Activated T-helper 17 cell treated with anti-CD3 and anti-CD28 coated beads, Interleukin-2, amount 50 U/mL, for 72 hours (primary cell): ENCODE measurements around the gene ZNF438. TPM values are rescaled to one million over a fixed set of nuclear protein-coding genes. Genes with fewer than 3 reads are reported as not detected.
"Not testable (repeated sequence)": the region's sequence is repeated elsewhere in the genome, so short reads cannot be mapped to it uniquely, and the experiment has no call there.

Experiments
- ATAC-seq: fragments of 150-1000 bp; cut with Tn5 transposase; replicated peaks from 2 replicates; pipeline ENCODE4 v1.10.0; 2021; ENCODE audit warnings: mild to moderate bottlenecking, moderate library complexity
- H3K27ac Mint-ChIP-seq: one replicate; pipeline ENCODE4 v1.8.0; 2022; ENCODE audit warnings: mixed read lengths
- H3K27me3 Mint-ChIP-seq: one replicate; pipeline ENCODE4 v1.8.0; 2022; ENCODE audit warnings: mixed read lengths
- H3K36me3 Mint-ChIP-seq: one replicate; pipeline ENCODE4 v1.8.0; 2022; ENCODE audit warnings: low read depth, mild to moderate bottlenecking, mixed read lengths
- H3K4me1 Mint-ChIP-seq: one replicate; pipeline ENCODE4 v1.8.0; 2022; ENCODE audit warnings: mixed read lengths
- H3K4me3 Mint-ChIP-seq: one replicate; pipeline ENCODE4 v1.8.0; 2022; ENCODE audit warnings: mild to moderate bottlenecking, mixed read lengths
- H3K9me3 Mint-ChIP-seq: one replicate; pipeline ENCODE4 v1.8.0; 2022; ENCODE audit warnings: mixed read lengths
- total RNA-seq, 2 donors: library from RNA; stranded (reverse); gene quantifications; one replicate each; pipeline ENCODE4 v1.2.3, GENCODE V29; 2022

The ZNF438 gene
- total RNA-seq, 2 donors from 2014 or later = 5.1 to 6.2 TPM

GRCh38 chr10:31062856-31063255, 31.2 kb upstream of the ZNF438 start:
- Mint-ChIP-seq H3K4me1 (no peaks in the 10 kb centered on the region), H3K9me3 (no peaks in the 10 kb centered on the region), H3K4me3 (no peak overlapping the region), H3K36me3 (no peaks in the 10 kb centered on the region), H3K27me3 (peaks cover 26% of the 10 kb centered on the region), H3K27ac (no peak overlapping the region)
- ATAC-seq = no peak

- Mint-ChIP-seq H3K27ac (no peak overlapping the region), H3K9me3 (no peaks in the 10 kb centered on the region), H3K4me3 (no peak overlapping the region), H3K4me1 (no peaks in the 10 kb centered on the region), H3K27me3 (peaks cover 22% of the 10 kb centered on the region), H3K36me3 (no peaks in the 10 kb centered on the region)
- ATAC-seq = no peak
Observed at GRCh38 chr10:31061941-31062340, 30.3 kb upstream of the ZNF438 start.

GRCh38 chr10:31058795-31059703, 27.4 kb upstream of the ZNF438 start:
- H3K9me3 Mint-ChIP-seq = no peaks in the 10 kb centered on the region
- peaks cover 11% of the 10 kb centered on the region for H3K27me3 Mint-ChIP-seq
- no peak overlapping the region for H3K27ac Mint-ChIP-seq
- no peak overlapping the region for H3K4me3 Mint-ChIP-seq
- no peaks in the 10 kb centered on the region for H3K36me3 Mint-ChIP-seq
- H3K4me1 Mint-ChIP-seq = no peaks in the 10 kb centered on the region
- no peak for ATAC-seq

GRCh38 chr10:31056678-31057077, 25.0 kb upstream of the ZNF438 start:
- H3K27me3 Mint-ChIP-seq, H3K36me3 Mint-ChIP-seq, H3K27ac Mint-ChIP-seq, H3K4me3 Mint-ChIP-seq, ATAC-seq, H3K9me3 Mint-ChIP-seq, H3K4me1 Mint-ChIP-seq: not testable (repeated sequence)

GRCh38 chr10:31055573-31056251, 24.0 kb upstream of the ZNF438 start:
- no peaks in the 10 kb centered on the region for H3K36me3 Mint-ChIP-seq
- H3K4me1 Mint-ChIP-seq = no peaks in the 10 kb centered on the region
- H3K4me3 Mint-ChIP-seq = no peak overlapping the region
- no peak for ATAC-seq
- no peak overlapping the region for H3K27ac Mint-ChIP-seq
- H3K27me3 Mint-ChIP-seq = peaks cover 4% of the 10 kb centered on the region
- no peaks in the 10 kb centered on the region for H3K9me3 Mint-ChIP-seq

- H3K4me1 Mint-ChIP-seq = no peaks in the 10 kb centered on the region
- H3K27me3 Mint-ChIP-seq = peaks cover 4% of the 10 kb centered on the region
- H3K36me3 Mint-ChIP-seq = no peaks in the 10 kb centered on the region
- no peaks in the 10 kb centered on the region for H3K9me3 Mint-ChIP-seq
- H3K27ac Mint-ChIP-seq = no peak overlapping the region
- no peak for ATAC-seq
- H3K4me3 Mint-ChIP-seq = no peak overlapping the region
Observed at GRCh38 chr10:31051703-31052102, 20.0 kb upstream of the ZNF438 start.

- Mint-ChIP-seq H3K9me3 (no peaks in the 10 kb centered on the region), H3K4me3 (no peak overlapping the region), H3K4me1 (no peaks in the 10 kb centered on the region), H3K27me3 (peaks cover 9% of the 10 kb centered on the region), H3K27ac (no peak overlapping the region), H3K36me3 (no peaks in the 10 kb centered on the region)
- no peak for ATAC-seq
Observed at GRCh38 chr10:31042670-31043069, 11.0 kb upstream of the ZNF438 start.

- no peaks in the 10 kb centered on the region for H3K4me1 Mint-ChIP-seq
Observed at GRCh38 chr10:31041011-31041410, 9.3 kb upstream of the ZNF438 start.

GRCh38 chr10:31039006-31039405, 7.3 kb upstream of the ZNF438 start:
- not testable (repeated sequence) for H3K4me3 Mint-ChIP-seq, H3K27me3 Mint-ChIP-seq, H3K36me3 Mint-ChIP-seq, H3K9me3 Mint-ChIP-seq, ATAC-seq, H3K4me1 Mint-ChIP-seq
- H3K27ac Mint-ChIP-seq = peak overlapping the region; percentile 18

More at GRCh38 chr10:31041011-31041410, 9.3 kb upstream of the ZNF438 start:
- Mint-ChIP-seq H3K9me3 (no peaks in the 10 kb centered on the region), H3K27me3 (peaks cover 5% of the 10 kb centered on the region), H3K36me3 (no peaks in the 10 kb centered on the region), H3K27ac (no peak overlapping the region), H3K4me3 (no peak overlapping the region)
- no peak for ATAC-seq

- Mint-ChIP-seq H3K4me1 (no peaks in the 10 kb centered on the region), H3K27ac (no peak overlapping the region), H3K36me3 (no peaks in the 10 kb centered on the region)
Observed at GRCh38 chr10:31037749-31038148, 6.1 kb upstream of the ZNF438 start.

GRCh38 chr10:31036209-31036608, 4.5 kb upstream of the ZNF438 start:
- H3K4me1 Mint-ChIP-seq = no peaks in the 10 kb centered on the region
- no peaks in the 10 kb centered on the region for H3K27me3 Mint-ChIP-seq
- no peak for ATAC-seq
- H3K4me3 Mint-ChIP-seq = no peak overlapping the region
- H3K9me3 Mint-ChIP-seq = no peaks in the 10 kb centered on the region
- no peak overlapping the region for H3K27ac Mint-ChIP-seq
- peaks cover 6% of the 10 kb centered on the region for H3K36me3 Mint-ChIP-seq

More at GRCh38 chr10:31037749-31038148, 6.1 kb upstream of the ZNF438 start:
- Mint-ChIP-seq H3K27me3 (no peaks in the 10 kb centered on the region), H3K9me3 (no peaks in the 10 kb centered on the region), H3K4me3 (no peak overlapping the region)
- no peak for ATAC-seq

- H3K27me3 Mint-ChIP-seq = no peaks in the 10 kb centered on the region
- H3K4me1 Mint-ChIP-seq = peaks cover under 1% of the 10 kb centered on the region
- H3K4me3 Mint-ChIP-seq = no peak overlapping the region
- H3K36me3 Mint-ChIP-seq = peaks cover 6% of the 10 kb centered on the region
- no peak overlapping the region for H3K27ac Mint-ChIP-seq
- no peaks in the 10 kb centered on the region for H3K9me3 Mint-ChIP-seq
- no peak for ATAC-seq
Observed at GRCh38 chr10:31035266-31035798, 3.7 kb upstream of the ZNF438 start.

GRCh38 chr10:31034098-31034909, 2.6 kb upstream of the ZNF438 start:
- Mint-ChIP-seq H3K4me1 (peaks cover 5% of the 10 kb centered on the region), H3K9me3 (no peaks in the 10 kb centered on the region), H3K4me3 (peak overlapping the region; percentile 22), H3K27me3 (no peaks in the 10 kb centered on the region), H3K36me3 (peaks cover 6% of the 10 kb centered on the region), H3K27ac (no peak overlapping the region)
- ATAC-seq = no peak

GRCh38 chr10:31033147-31033546, 1.5 kb upstream of the ZNF438 start:
- H3K9me3 Mint-ChIP-seq = no peaks in the 10 kb centered on the region
- no peak for ATAC-seq
- peaks cover 5% of the 10 kb centered on the region for H3K4me1 Mint-ChIP-seq
- peak overlapping the region; percentile 85 for H3K4me3 Mint-ChIP-seq
- peak overlapping the region; percentile 95 for H3K27ac Mint-ChIP-seq
- H3K36me3 Mint-ChIP-seq = peaks cover 6% of the 10 kb centered on the region
- no peaks in the 10 kb centered on the region for H3K27me3 Mint-ChIP-seq
